H7 (cell line): ENCODE results near the gene ENDOD1. TPM values are rescaled to one million over a fixed set of nuclear protein-coding genes. Genes with fewer than 3 reads are reported as not detected.

Source experiments
- total RNA-seq: library from RNA; depleted of rRNA; stranded (reverse); fragments of >200 nt; shearing (Covaris generic); gene quantifications from 2 replicates; pipeline ENCODE4 v1.2.3, GENCODE V29; 2014; rRNA removed

Gene ENDOD1
- total RNA-seq, 1 experiment from 2014 or later: 3.6 TPM

Other genes with a start within 250 kb of the ENDOD1 start
- gene CWC15, start 116.3 kb upstream of the ENDOD1 start, total RNA-seq: 30.6 and 42.6 TPM in 2 replicates
- 3.3 and 3.7 TPM in 2 replicates for gene KDM4D, start 116.1 kb upstream of the ENDOD1 start, total RNA-seq
- gene KDM4E, start 64.6 kb upstream of the ENDOD1 start, total RNA-seq: not detected in 2 replicates
- gene KDM4F, start 40.4 kb upstream of the ENDOD1 start, total RNA-seq: not detected in 2 replicates
- gene SRSF8, start 22.9 kb upstream of the ENDOD1 start, total RNA-seq: 11.6 and 15.2 TPM in 2 replicates
- gene SESN3, start 141.4 kb downstream of the ENDOD1 start, total RNA-seq: 12.6 and 30.4 TPM in 2 replicates